GM12874 (cell line): ENCODE data around the gene ANKMY1.
A peak's percentile ranks its signal among the peaks of the same experiment; 100 is the strongest.

Experiments used
- TF ChIP-seq, protein P1 (sequence below): IDR thresholded peaks from 2 replicates; pipeline ENCODE4 v1.5.1; 2011; ENCODE audit warnings: low read depth, mild to moderate bottlenecking, control low read depth, low read length, moderate library complexity; ENCODE audit not compliant: insufficient read depth

Gene ANKMY1

DNA sequence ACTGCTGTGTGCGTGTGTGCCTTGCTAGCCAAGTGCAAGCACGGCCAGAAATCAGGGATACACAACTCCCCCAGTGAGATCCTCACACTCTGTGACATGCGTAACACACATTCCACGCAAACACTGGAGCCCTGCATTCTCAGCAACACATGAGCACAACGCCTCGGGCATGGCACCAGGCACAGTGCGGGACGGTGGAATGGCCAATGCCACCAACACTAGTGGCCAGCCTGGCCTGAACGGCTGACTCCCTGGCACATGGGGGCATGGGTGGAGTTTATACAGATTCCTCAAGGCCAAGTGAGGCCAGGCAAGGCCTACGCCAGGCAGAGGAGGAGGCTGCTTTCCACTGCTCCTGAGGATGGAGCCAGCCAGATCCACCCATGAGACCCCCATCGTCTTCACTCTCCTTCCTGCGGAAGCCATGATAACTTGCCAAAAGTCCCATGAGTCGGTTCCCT is 56.2 kb downstream of the ANKMY1 start:
- TF ChIP-seq, protein P1, sequence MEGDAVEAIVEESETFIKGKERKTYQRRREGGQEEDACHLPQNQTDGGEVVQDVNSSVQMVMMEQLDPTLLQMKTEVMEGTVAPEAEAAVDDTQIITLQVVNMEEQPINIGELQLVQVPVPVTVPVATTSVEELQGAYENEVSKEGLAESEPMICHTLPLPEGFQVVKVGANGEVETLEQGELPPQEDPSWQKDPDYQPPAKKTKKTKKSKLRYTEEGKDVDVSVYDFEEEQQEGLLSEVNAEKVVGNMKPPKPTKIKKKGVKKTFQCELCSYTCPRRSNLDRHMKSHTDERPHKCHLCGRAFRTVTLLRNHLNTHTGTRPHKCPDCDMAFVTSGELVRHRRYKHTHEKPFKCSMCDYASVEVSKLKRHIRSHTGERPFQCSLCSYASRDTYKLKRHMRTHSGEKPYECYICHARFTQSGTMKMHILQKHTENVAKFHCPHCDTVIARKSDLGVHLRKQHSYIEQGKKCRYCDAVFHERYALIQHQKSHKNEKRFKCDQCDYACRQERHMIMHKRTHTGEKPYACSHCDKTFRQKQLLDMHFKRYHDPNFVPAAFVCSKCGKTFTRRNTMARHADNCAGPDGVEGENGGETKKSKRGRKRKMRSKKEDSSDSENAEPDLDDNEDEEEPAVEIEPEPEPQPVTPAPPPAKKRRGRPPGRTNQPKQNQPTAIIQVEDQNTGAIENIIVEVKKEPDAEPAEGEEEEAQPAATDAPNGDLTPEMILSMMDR, result no peak

DNA sequence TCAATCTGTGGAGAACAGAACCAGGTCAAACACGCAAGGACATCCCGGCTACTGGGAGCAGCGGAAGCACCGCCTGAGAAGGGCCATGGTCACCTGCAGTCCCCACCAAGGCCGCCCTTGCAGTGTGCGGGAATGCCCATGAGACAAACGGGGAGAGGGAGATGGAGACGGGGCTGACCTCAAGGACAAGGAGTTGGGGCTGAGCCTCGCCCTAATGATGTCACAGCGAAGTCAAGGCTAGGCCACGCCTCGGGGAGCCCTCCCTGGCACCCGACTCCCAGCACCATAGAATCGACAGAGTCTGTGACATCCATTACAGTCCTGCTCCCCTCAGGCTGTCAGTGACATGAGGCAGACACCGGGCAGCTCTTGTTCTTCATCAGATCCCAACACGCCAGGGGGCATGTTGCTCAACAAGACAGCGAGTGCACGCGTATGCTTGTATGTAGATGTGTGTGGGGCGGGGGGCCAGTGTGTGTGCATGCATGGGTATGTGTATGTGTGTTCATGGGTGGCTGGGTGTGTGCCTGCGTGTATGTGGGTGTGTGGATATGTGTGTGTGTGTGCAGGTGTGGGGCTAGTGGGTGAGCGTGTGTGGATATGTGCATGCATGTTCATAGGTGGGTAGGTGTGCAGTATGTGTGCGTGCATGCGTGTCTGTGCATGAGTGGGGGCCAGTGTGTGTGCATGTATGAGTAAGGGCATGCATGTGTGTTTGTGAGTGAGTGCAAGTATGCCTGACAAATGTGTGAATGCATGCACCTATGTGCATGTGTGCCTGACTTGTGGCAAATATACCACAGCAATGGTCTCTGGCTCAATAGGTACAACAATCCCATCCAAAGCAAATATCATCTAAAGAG is 57.0 kb downstream of the ANKMY1 start:
- TF ChIP-seq, protein P1, result no peak

GRCh38 chr2:240499309-240500301 is 58.2 kb downstream of the ANKMY1 start:
- TF ChIP-seq, protein P1, result no peak

DNA sequence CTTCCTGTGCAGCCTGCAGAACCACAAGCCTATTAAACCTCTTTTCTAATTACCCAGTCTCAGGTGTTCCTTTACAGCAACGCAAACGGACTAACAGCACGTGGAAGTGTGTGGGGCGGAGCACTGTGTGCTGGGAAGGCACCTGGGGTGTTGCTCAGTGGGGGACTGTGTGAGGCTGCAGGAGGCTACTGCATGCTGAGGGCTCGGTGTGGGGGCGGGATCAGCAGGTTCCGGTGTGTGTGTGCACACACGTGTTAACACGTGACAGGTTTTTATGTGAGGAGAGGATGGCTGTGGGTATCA is 58.9 kb downstream of the ANKMY1 start:
- TF ChIP-seq, protein P1, result no peak

DNA sequence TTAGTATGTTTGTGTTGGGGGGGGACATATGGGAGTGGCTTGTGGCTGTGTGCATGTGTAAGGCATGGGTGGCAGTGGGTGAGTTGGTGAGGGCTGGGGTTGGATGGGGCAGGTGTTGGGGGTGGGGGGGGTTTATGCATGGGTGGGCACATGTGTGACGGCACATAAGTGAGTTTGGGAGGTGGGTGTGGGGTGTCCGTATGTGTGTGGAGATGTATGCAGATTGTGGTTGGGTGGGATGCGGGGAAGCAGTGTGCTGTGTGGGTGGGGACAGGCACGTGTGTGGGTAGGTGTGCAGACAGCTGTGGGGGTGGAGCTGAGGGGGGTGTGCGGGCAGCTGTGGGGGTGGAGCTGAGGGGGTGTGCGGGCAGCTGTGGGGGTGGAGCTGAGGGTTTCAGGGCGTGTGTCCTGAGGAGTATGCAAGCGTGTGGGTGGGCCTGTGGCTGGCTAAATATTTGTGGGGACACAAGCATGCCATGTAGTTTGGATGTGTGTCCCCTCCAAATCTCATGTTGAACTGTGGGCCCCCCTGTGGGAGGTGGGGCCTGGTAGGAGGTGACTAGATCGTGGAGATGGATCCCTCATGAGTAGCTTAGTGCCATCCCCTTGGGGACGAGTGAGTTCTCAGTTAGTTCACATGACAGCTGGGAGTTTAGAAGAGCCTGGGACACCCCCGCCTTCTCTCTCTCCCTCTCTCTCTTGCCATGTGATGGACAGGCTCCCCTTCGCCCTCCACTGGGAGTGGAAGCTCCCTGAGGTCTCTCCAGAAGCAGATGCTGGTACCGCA is 59.4 kb downstream of the ANKMY1 start:
- TF ChIP-seq, protein P1, result no peak

- TF ChIP-seq, protein P1, result peak; percentile 8; the same call in 1 of the 2 replicates
These were observed 60.7 kb downstream of the ANKMY1 start for GRCh38 chr2:240497082-240497481.
